NCI-H510A (cell line): ENCODE data around the gene BRF1.

Source experiments
- DNase-seq: peaks from one replicate; lab custom pipeline; 2025; lab: John Stamatoyannopoulos, UW

BRF1 gene

GRCh38 chr14:105229099-105229655 is 71.6 kb downstream of the BRF1 start:
- DNase-seq, result no peak

GRCh38 chr14:105228562-105228961 is 72.2 kb downstream of the BRF1 start:
- no peak for DNase-seq

GRCh38 chr14:105227346-105227745 is 73.5 kb downstream of the BRF1 start:
- no peak for DNase-seq

GRCh38 chr14:105226198-105226597 is 74.6 kb downstream of the BRF1 start:
- DNase-seq, result no peak

- no peak for DNase-seq
Observed at GRCh38 chr14:105224845-105225570, 75.8 kb downstream of the BRF1 start.

GRCh38 chr14:105223770-105224544 is 76.8 kb downstream of the BRF1 start:
- DNase-seq, result no peak

GRCh38 chr14:105223260-105223659 is 77.5 kb downstream of the BRF1 start:
- DNase-seq, result no peak

GRCh38 chr14:105221598-105222178 is 79.1 kb downstream of the BRF1 start:
- DNase-seq, result no peak

GRCh38 chr14:105220699-105221597 is 79.9 kb downstream of the BRF1 start:
- DNase-seq, result no peak

GRCh38 chr14:105219753-105220152 is 81.0 kb downstream of the BRF1 start:
- DNase-seq, result no peak

GRCh38 chr14:105219043-105219612 is 81.7 kb downstream of the BRF1 start:
- no peak for DNase-seq

- no peak for DNase-seq
Observed at GRCh38 chr14:105218611-105219010, 82.2 kb downstream of the BRF1 start.

GRCh38 chr14:105217774-105218173 is 83.0 kb downstream of the BRF1 start:
- no peak for DNase-seq

GRCh38 chr14:105216490-105217247 is 84.1 kb downstream of the BRF1 start:
- DNase-seq, result no peak

- no peak for DNase-seq
Observed at GRCh38 chr14:105215602-105216001, 85.2 kb downstream of the BRF1 start.

- DNase-seq, result no peak
Observed at GRCh38 chr14:105214324-105214915, 86.4 kb downstream of the BRF1 start.

- no peak for DNase-seq
Observed at GRCh38 chr14:105213361-105213760, 87.4 kb downstream of the BRF1 start.

GRCh38 chr14:105212541-105213300 is 88.1 kb downstream of the BRF1 start:
- DNase-seq, result no peak

GRCh38 chr14:105211758-105212089 is 89.1 kb downstream of the BRF1 start:
- DNase-seq, result no peak
